CD4-positive, CD25-positive, alpha-beta regulatory T cell (primary cell): ENCODE results near the gene NKAPD1. TPM values are rescaled to one million over a fixed set of nuclear protein-coding genes. Genes with fewer than 3 reads are reported as not detected.
"Not testable (repeated sequence)": the region's sequence is repeated elsewhere in the genome, so short reads cannot be mapped to it uniquely, and the experiment has no call there.

ENCODE experiments used
- ATAC-seq, 2 donors: fragments of 150-1000 bp; cut with Tn5 transposase; one replicate each; pipeline ENCODE4 v1.10.0; 2021; ENCODE audit warnings: low read depth in 2 of 2, moderate number of reproducible peaks in 2 of 2, moderate library complexity in 1 of 2
- DNase-seq, 3 donors: peaks; one replicate each; pipeline versions ENCODE4 v3.0.0 to v3.0.0-alpha.2; 2012 to 2022; ENCODE audit warnings: mixed read lengths in 1 of 3
- H3K27ac ChIP-seq: one replicate; pipeline ENCODE4 v1.7.0; 2013; ENCODE audit warnings: mild to moderate bottlenecking, low read length; ENCODE audit not compliant: insufficient read depth, poor library complexity, severe bottlenecking
- H3K27me3 ChIP-seq: one replicate; pipeline ENCODE4 v1.7.0; 2013; ENCODE audit warnings: low read length; ENCODE audit not compliant: control insufficient read depth, insufficient read depth
- H3K36me3 ChIP-seq: one replicate; pipeline ENCODE4 v1.7.0; 2013; ENCODE audit warnings: mild to moderate bottlenecking, low read length, moderate library complexity; ENCODE audit not compliant: control insufficient read depth, insufficient read depth
- H3K4me1 ChIP-seq: 2 replicates; pipeline ENCODE4 v1.7.0; 2013; ENCODE audit warnings: mild to moderate bottlenecking, low read length; ENCODE audit not compliant: insufficient read depth, control insufficient read depth, poor library complexity, severe bottlenecking
- H3K4me3 ChIP-seq: one replicate; pipeline ENCODE4 v1.7.0; 2013; ENCODE audit warnings: low read depth, mild to moderate bottlenecking, low read length, moderate library complexity
- H3K9me3 ChIP-seq, 2 experiments: 1 replicate in 1 of 2; 2 replicates in 1 of 2; pipeline ENCODE4 v1.7.0; 2013; ENCODE audit warnings: low read length in 2 of 2, mild to moderate bottlenecking in 1 of 2, moderate library complexity in 1 of 2; ENCODE audit not compliant: control insufficient read depth in 2 of 2
- H3K27ac Mint-ChIP-seq, 3 donors: one replicate each; pipeline ENCODE4 v1.8.0; 2020 to 2022; ENCODE audit warnings: mild to moderate bottlenecking in 3 of 3, mixed read lengths in 3 of 3, moderate library complexity in 2 of 3
- H3K27me3 Mint-ChIP-seq: one replicate; pipeline ENCODE4 v1.8.0; 2022; ENCODE audit warnings: mild to moderate bottlenecking, mixed read lengths
- H3K36me3 Mint-ChIP-seq: one replicate; pipeline ENCODE4 v1.8.0; 2020; ENCODE audit warnings: mixed read lengths
- H3K4me1 Mint-ChIP-seq, 4 donors: one replicate each; pipeline ENCODE4 v1.8.0; 2020 to 2022; ENCODE audit warnings: mixed read lengths in 4 of 4, mild to moderate bottlenecking in 1 of 4
- H3K4me3 Mint-ChIP-seq, 4 donors: one replicate each; pipeline ENCODE4 v1.8.0; 2020 to 2022; ENCODE audit warnings: mild to moderate bottlenecking in 4 of 4, mixed read lengths in 4 of 4, moderate library complexity in 3 of 4
- H3K9me3 Mint-ChIP-seq, 7 donors: one replicate each; pipeline ENCODE4 v1.8.0; 2020 to 2022; ENCODE audit warnings: mixed read lengths in 7 of 7, mild to moderate bottlenecking in 3 of 7, moderate library complexity in 2 of 7
- polyA plus RNA-seq, 4 donors: library from polyadenylated mRNA; unstranded; fragments of 300-500 nt; fragmentation: Illumina TruSeq; gene quantifications; one replicate each; pipeline ENCODE4 v1.2.3, GENCODE V29; 2021
- total RNA-seq: library from RNA; stranded (reverse); gene quantifications from one replicate; pipeline ENCODE4 v1.2.3, GENCODE V29; 2022

Gene NKAPD1
- total and polyA plus RNA-seq, 5 donors from 2014 or later, result 11.0 to 13.1 (median 11.3) TPM

GRCh38 chr11:112042161-112042960 is 31.7 kb upstream of the NKAPD1 start:
- H3K27me3 ChIP-seq, result no peaks in the 10 kb centered on the region
- ATAC-seq (no peak), DNase-seq (no peak)
- H3K9me3 ChIP-seq, result no peaks in the 10 kb centered on the region
- Mint-ChIP-seq H3K27ac (peak overlapping the region in 2 of 3 donors; percentile 16 to 20), H3K36me3 (peaks cover 60% of the 10 kb centered on the region), H3K4me1 (peaks cover 1 to 17% (median 6%) of the 10 kb centered on the region in 4 donors), H3K9me3 (no peaks in the 10 kb centered on the region), H3K4me3 (no peak overlapping the region), H3K27me3 (no peaks in the 10 kb centered on the region)
- H3K4me3 ChIP-seq, result no peak overlapping the region
- peaks cover 63% of the 10 kb centered on the region for H3K36me3 ChIP-seq
- no peak overlapping the region for H3K27ac ChIP-seq
- H3K4me1 ChIP-seq, result no peaks in the 10 kb centered on the region

- DNase-seq (no peak), ATAC-seq (no peak)
- no peak overlapping the region for H3K27ac ChIP-seq
- H3K36me3 ChIP-seq, result peaks cover 57% of the 10 kb centered on the region
- no peaks in the 10 kb centered on the region for H3K9me3 ChIP-seq
- Mint-ChIP-seq H3K27ac (peak overlapping the region in 1 of 3 donors; percentile 20), H3K27me3 (no peaks in the 10 kb centered on the region), H3K9me3 (no peaks in the 10 kb centered on the region), H3K4me3 (no peak overlapping the region), H3K4me1 (peaks cover 3 to 20% (median 6%) of the 10 kb centered on the region in 4 donors), H3K36me3 (peaks cover 65% of the 10 kb centered on the region)
- H3K4me3 ChIP-seq, result no peak overlapping the region
- no peaks in the 10 kb centered on the region for H3K27me3 ChIP-seq
- no peaks in the 10 kb centered on the region for H3K4me1 ChIP-seq
Measured at GRCh38 chr11:112042961-112043304, 31.2 kb upstream of the NKAPD1 start.

- H3K27me3 ChIP-seq, result no peaks in the 10 kb centered on the region
- no peak overlapping the region for H3K27ac Mint-ChIP-seq
- H3K4me1 ChIP-seq, result no peaks in the 10 kb centered on the region
- no peaks in the 10 kb centered on the region for H3K9me3 ChIP-seq
- H3K36me3 ChIP-seq, result peaks cover 51% of the 10 kb centered on the region
- no peaks in the 10 kb centered on the region for H3K9me3 Mint-ChIP-seq
- H3K36me3 Mint-ChIP-seq, result peaks cover 65% of the 10 kb centered on the region
- DNase-seq (no peak), ATAC-seq (no peak)
- no peak overlapping the region for H3K4me3 Mint-ChIP-seq
- no peak overlapping the region for H3K27ac ChIP-seq
- H3K27me3 Mint-ChIP-seq, result no peaks in the 10 kb centered on the region
- H3K4me1 Mint-ChIP-seq, result peaks cover 9 to 30% (median 16%) of the 10 kb centered on the region in 4 donors
- no peak overlapping the region for H3K4me3 ChIP-seq
Measured at GRCh38 chr11:112044961-112045360, 29.1 kb upstream of the NKAPD1 start.

DNA sequence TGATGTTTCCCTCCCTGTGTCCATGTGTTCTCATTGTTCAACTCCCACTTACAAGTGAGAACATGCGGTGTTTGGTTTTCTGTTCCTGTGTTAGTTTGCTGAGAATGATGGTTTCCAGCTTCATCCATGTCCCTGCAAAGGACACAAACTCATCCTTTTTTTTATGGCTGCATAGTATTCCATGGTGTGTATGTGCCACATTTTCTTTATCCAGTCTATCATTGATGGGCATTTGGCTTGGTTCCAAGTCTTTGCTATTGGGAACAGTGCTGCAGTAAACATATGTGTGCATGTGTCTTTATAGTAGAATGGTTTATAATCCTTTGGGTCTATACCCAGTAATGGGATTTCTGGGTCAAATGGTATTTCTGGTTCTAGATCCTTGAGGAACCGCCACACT is 27.5 kb upstream of the NKAPD1 start:
- peaks cover 65% of the 10 kb centered on the region for H3K36me3 Mint-ChIP-seq
- H3K4me1 Mint-ChIP-seq, result peaks cover 10 to 31% (median 17%) of the 10 kb centered on the region in 4 donors
- not testable (repeated sequence) for DNase-seq, H3K4me3 ChIP-seq, H3K27me3 Mint-ChIP-seq, H3K4me1 ChIP-seq, H3K4me3 Mint-ChIP-seq, H3K9me3 ChIP-seq, H3K27me3 ChIP-seq, ATAC-seq, H3K27ac ChIP-seq, H3K27ac Mint-ChIP-seq, H3K9me3 Mint-ChIP-seq
- peaks cover 52% of the 10 kb centered on the region for H3K36me3 ChIP-seq

DNA sequence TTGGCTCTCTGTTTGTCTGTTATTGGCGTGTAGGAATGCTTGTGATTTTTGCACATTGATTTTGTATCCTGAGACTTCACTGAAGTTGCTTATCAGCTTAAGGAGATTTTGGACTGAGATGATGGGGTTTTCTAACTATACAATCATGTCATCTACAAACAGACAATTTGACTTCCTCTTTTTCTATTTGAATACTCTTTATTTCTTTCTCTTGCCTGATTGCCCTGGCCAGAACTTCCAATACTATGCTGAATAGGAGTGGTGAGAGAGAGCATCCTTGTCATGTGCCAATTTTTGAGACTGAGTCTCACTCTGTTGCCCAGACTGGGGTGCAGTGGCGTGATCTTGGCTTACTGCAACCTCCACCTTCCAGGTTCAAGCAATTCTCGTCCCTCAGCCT is 25.8 kb upstream of the NKAPD1 start:
- not testable (repeated sequence) for ATAC-seq, H3K27me3 ChIP-seq, H3K9me3 Mint-ChIP-seq, H3K27ac Mint-ChIP-seq, H3K27ac ChIP-seq, H3K4me1 ChIP-seq, DNase-seq, H3K9me3 ChIP-seq, H3K4me3 Mint-ChIP-seq, H3K4me3 ChIP-seq, H3K27me3 Mint-ChIP-seq
- peaks cover 58% of the 10 kb centered on the region for H3K36me3 ChIP-seq
- H3K36me3 Mint-ChIP-seq, result peaks cover 65% of the 10 kb centered on the region
- H3K4me1 Mint-ChIP-seq, result peaks cover 10 to 24% (median 16%) of the 10 kb centered on the region in 4 donors

DNA sequence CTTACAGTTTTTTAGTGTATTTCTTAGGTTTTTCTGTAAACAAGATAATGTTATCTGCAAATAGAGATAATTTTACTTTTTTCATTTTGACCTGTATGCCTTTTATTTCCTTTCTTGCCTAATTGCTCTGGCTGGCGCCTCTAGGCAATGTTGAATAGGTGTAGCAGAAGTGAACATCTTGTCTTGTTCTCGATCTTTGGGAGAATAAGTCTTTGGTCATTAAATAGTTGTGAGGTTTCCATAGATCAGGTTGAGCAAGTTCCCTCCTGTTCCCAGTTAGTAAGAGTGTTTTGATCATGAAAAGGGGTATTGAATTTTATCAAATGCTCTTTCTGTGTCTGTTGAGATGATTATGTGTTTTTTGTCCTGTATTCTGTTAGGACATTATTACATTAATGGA is 24.3 kb upstream of the NKAPD1 start:
- Histone ChIP-seq H3K9me3 (no peaks in the 10 kb centered on the region), H3K4me3 (no peak overlapping the region), H3K36me3 (peaks cover 49% of the 10 kb centered on the region), H3K27ac (no peak overlapping the region), H3K4me1 (no peaks in the 10 kb centered on the region), H3K27me3 (no peaks in the 10 kb centered on the region)
- peaks cover 64% of the 10 kb centered on the region for H3K36me3 Mint-ChIP-seq
- H3K4me3 Mint-ChIP-seq, result no peak overlapping the region
- no peak overlapping the region for H3K27ac Mint-ChIP-seq
- ATAC-seq, result no peak
- no peak for DNase-seq
- H3K9me3 Mint-ChIP-seq, result no peaks in the 10 kb centered on the region
- peaks cover 10 to 24% (median 16%) of the 10 kb centered on the region in 4 donors for H3K4me1 Mint-ChIP-seq
- H3K27me3 Mint-ChIP-seq, result no peaks in the 10 kb centered on the region

DNA sequence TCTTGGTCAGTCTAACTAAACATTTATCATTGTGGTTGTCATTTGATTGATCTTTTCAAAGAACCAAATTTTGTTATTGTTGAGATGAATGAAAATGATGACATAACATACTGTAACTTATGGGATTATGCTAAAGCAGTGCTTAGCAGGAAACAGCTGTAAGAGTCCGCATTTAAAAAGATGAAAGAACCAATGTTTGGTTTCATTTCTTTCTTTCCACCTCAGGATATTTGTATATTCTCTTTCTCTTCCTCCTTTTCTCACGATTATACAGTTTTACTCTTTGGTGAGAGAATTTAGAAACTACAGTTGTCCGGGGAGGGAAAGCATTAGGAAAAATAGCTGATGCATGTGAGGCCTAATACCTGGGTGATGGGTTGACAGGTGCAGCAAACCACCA is 23.4 kb upstream of the NKAPD1 start:
- no peaks in the 10 kb centered on the region for H3K9me3 Mint-ChIP-seq
- no peak overlapping the region for H3K4me3 Mint-ChIP-seq
- Histone ChIP-seq H3K27ac (no peak overlapping the region), H3K36me3 (peaks cover 42% of the 10 kb centered on the region), H3K9me3 (no peaks in the 10 kb centered on the region), H3K27me3 (no peaks in the 10 kb centered on the region), H3K4me1 (no peaks in the 10 kb centered on the region), H3K4me3 (no peak overlapping the region)
- H3K4me1 Mint-ChIP-seq, result peaks cover 10 to 24% (median 16%) of the 10 kb centered on the region in 4 donors
- peaks cover 59% of the 10 kb centered on the region for H3K36me3 Mint-ChIP-seq
- ATAC-seq (no peak), DNase-seq (no peak)
- no peak overlapping the region for H3K27ac Mint-ChIP-seq
- H3K27me3 Mint-ChIP-seq, result no peaks in the 10 kb centered on the region

- no peak for DNase-seq
- Mint-ChIP-seq H3K9me3 (no peaks in the 10 kb centered on the region), H3K36me3 (peaks cover 55% of the 10 kb centered on the region), H3K4me1 (peaks cover 10 to 20% (median 16%) of the 10 kb centered on the region in 4 donors), H3K27ac (no peak overlapping the region), H3K27me3 (no peaks in the 10 kb centered on the region), H3K4me3 (no peak overlapping the region)
- Histone ChIP-seq H3K4me1 (no peaks in the 10 kb centered on the region), H3K27ac (no peak overlapping the region), H3K27me3 (no peaks in the 10 kb centered on the region), H3K4me3 (no peak overlapping the region), H3K9me3 (no peaks in the 10 kb centered on the region), H3K36me3 (peaks cover 38% of the 10 kb centered on the region)
- ATAC-seq, result no peak
Measured at GRCh38 chr11:112051768-112052167, 22.3 kb upstream of the NKAPD1 start.
